Measurements from ENCODE around the gene LMO7. TPM values are rescaled to one million over a fixed set of nuclear protein-coding genes. Genes with fewer than 3 reads are reported as not detected.

LMO7 gene
- total and polyA plus RNA-seq, 2 of the 4 experiments (the other 2 are of a cell fraction), result 266 to 367 TPM

GRCh38 chr13:75875450-75875849, 239.3 kb downstream of the LMO7 start:
- H4K8ac ChIP-seq (ENCODE audit: low read depth in 2 of 2, low read length in 2 of 2), result no peak overlapping the region
- H4K20me1 ChIP-seq (ENCODE audit: insufficient read depth, low read length), result no peaks in the 10 kb centered on the region
- H3K4me1 ChIP-seq (ENCODE audit: control insufficient read depth, insufficient read depth, low read length), result peaks cover 1% of the 10 kb centered on the region; the same call in 1 of the 2 replicates
- H3K18ac ChIP-seq (ENCODE audit: low read depth, low read length), result no peak overlapping the region
- dilution Hi-C loops (cut with HindIII; ENCODE audit: low sequenced_read_pairs, unreplicated experiment), result no loop called here
- CTCF ChIA-PET, result interaction anchor here (0.7 to 1.9 kb wide), 4 partner anchors 148 to 614 kb away, joined by 3 to 12 read pairs (median 5); no protein-coding TSS in a partner anchor
- H3K9me3 ChIP-seq (ENCODE audit: control insufficient read depth, insufficient read depth, low read length), result no peaks in the 10 kb centered on the region
- H2BK20ac ChIP-seq (ENCODE audit: low read depth, low read length), result no peak overlapping the region
- H3K23ac ChIP-seq (ENCODE audit: low read depth, low read length), result no peak overlapping the region
- in situ Hi-C loops (cut with MboI; ENCODE audit: low sequenced_read_pairs), result loop anchor here (5.0 kb wide), 3 partner anchors 512 to 1027 kb away; no protein-coding TSS in a partner anchor
- no peak overlapping the region for H2AK9ac ChIP-seq (replicated peaks; ENCODE audit: low read depth, low read length, poor library complexity)
- POLR2A ChIA-PET (ENCODE audit: unreplicated experiment), result no interaction called here
- ATAC-seq (ENCODE audit: low read depth) (no peak), DNase-seq (no peak)
- no peak overlapping the region for H3K27ac ChIP-seq (ENCODE audit: insufficient read depth, low read length)
- no TSS peak for BruUV-seq (replicated peaks)
- H4K91ac ChIP-seq (ENCODE audit: insufficient read depth, low read depth, low read length), result no peak overlapping the region
- TF ChIP-seq SMC3 (IDR thresholded peaks at IDR 0.05; ENCODE audit: low read depth, low read length) (no peak), MAZ (IDR thresholded peaks at IDR 0.05; ENCODE audit: borderline replicate concordance, low read depth, low read length) (no peak), RAD21 (IDR thresholded peaks at IDR 0.05; ENCODE audit: low read length) (no peak), NFE2L2 (IDR thresholded peaks at IDR 0.05; ENCODE audit: low read depth, low read length) (no peak), BHLHE40 (IDR thresholded peaks at IDR 0.05; ENCODE audit: low read depth, low read length) (no peak), ELK1 (IDR thresholded peaks at IDR 0.05; ENCODE audit: borderline replicate concordance, low read depth, low read length) (no peak), MAFK (IDR thresholded peaks at IDR 0.05; ENCODE audit: low read depth, low read length) (no peak), RCOR1 (IDR thresholded peaks at IDR 0.05; ENCODE audit: insufficient replicate concordance, low read length) (no peak), FOS (IDR thresholded peaks at IDR 0.05; ENCODE audit: low read depth, low read length) (no peak), USF2 (IDR thresholded peaks at IDR 0.05; ENCODE audit: low read depth, low read length) (no peak), CHD1 (IDR thresholded peaks at IDR 0.05; ENCODE audit: low read depth, low read length) (no peak), CEBPB (IDR thresholded peaks at IDR 0.05; ENCODE audit: low read depth, low read length) (no peak), POLR2A (IDR thresholded peaks at IDR 0.05; ENCODE audit: low read depth, low read length) (no peak), RFX5 (IDR thresholded peaks at IDR 0.05; ENCODE audit: low read depth, low read length) (no peak), CTCF (conservative IDR thresholded peaks at IDR 0.05; ENCODE audit: low read depth, low read length) (no peak), MXI1 (IDR thresholded peaks at IDR 0.05; ENCODE audit: borderline replicate concordance, low read depth, low read length) (no peak)
- intact Hi-C loops (cut with micrococcal nuclease), result loop anchor here (5.0 to 10.0 kb wide), 2 partner anchors 432 to 1109 kb away; no protein-coding TSS in a partner anchor
- no peak overlapping the region for H3K56ac ChIP-seq (ENCODE audit: extremely low read depth, insufficient read depth, low read length)
- H3K9me1 ChIP-seq (ENCODE audit: insufficient read depth, low read length), result no peaks in the 10 kb centered on the region; the same call in 1 of the 2 replicates
- no peak overlapping the region for H2BK15ac ChIP-seq (ENCODE audit: low read depth, low read length)
- peaks cover 4% of the 10 kb centered on the region for H3K27me3 ChIP-seq (ENCODE audit: control insufficient read depth, insufficient read depth, low read length)
- WGBS, 2 experiments (ENCODE audit: extremely low coverage in 2 of 2, insufficient read length in 1 of 2), result no CpG with 5 or more reads among the region's 1 CpG
- H2AK5ac ChIP-seq (ENCODE audit: low read depth, low read length), result no peak overlapping the region
- no peak overlapping the region for H3K4ac ChIP-seq (ENCODE audit: low read depth, low read length)
- no peak overlapping the region for H3K4me3 ChIP-seq (ENCODE audit: insufficient read depth, low read depth, low read length)
- H2AFZ ChIP-seq (replicated peaks; ENCODE audit: low read length, poor library complexity), result no peak overlapping the region
- no peak overlapping the region for H2BK5ac ChIP-seq (ENCODE audit: low read depth, low read length, poor library complexity, severe bottlenecking)
- no peak overlapping the region for H3K4me2 ChIP-seq (ENCODE audit: low read depth, low read length)
- H3K9ac ChIP-seq (ENCODE audit: low read depth, low read length), result no peak overlapping the region
- H3K79me1 ChIP-seq (ENCODE audit: low read depth in 1 of 2, low read length in 2 of 2), result no peaks in the 10 kb centered on the region
- H4K5ac ChIP-seq (ENCODE audit: low read depth, low read length), result no peak overlapping the region
- H3K14ac ChIP-seq (replicated peaks; ENCODE audit: low read depth, low read length), result no peak overlapping the region
- no peaks in the 10 kb centered on the region for H3K36me3 ChIP-seq (ENCODE audit: control insufficient read depth, insufficient read depth, low read length)
- H2BK120ac ChIP-seq (ENCODE audit: low read depth, low read length), result no peak overlapping the region
